ENCODE results near the gene EEF2KMT. TPM values are rescaled to one million over a fixed set of nuclear protein-coding genes. Genes with fewer than 3 reads are reported as not detected.

EEF2KMT gene
- total and polyA plus RNA-seq, 9 of the 15 experiments (the other 6 are each of a cell fraction or from before 2014, with no cell fraction given): 4.2 to 22.7 (median 12.8) TPM

GRCh38 chr16:5056352-5056751 is 41.2 kb downstream of the EEF2KMT start:
- WGBS (ENCODE audit: insufficient coverage, low coverage, missing lambda C conversion rate): 3% methylated on average over 11 of the region's 11 CpGs
- BruUV-seq (replicated peaks): no TSS peak
- Histone ChIP-seq H3K27me3 (ENCODE audit: control insufficient read depth in 2 of 2, insufficient read depth in 2 of 2, low read length in 2 of 2) (peaks cover 12 to 52% of the 10 kb centered on the region in 2 experiments), H3K79me2 (ENCODE audit: control insufficient read depth, insufficient read depth, low read length) (no peaks in the 10 kb centered on the region), H4K20me1 (replicated peaks; ENCODE audit: control insufficient read depth, insufficient read depth, low read length) (no peaks in the 10 kb centered on the region), H3K4me3 (no peak overlapping the region), H3K36me3 (ENCODE audit: control insufficient read depth, insufficient read depth, low read length) (no peaks in the 10 kb centered on the region), H3K4me2 (ENCODE audit: insufficient read depth, low read length) (no peak overlapping the region), H3K4me1 (replicated peaks in 1 of 2; ENCODE audit: control insufficient read depth in 2 of 2, insufficient read depth in 2 of 2, low read length in 2 of 2) (no peaks in the 10 kb centered on the region), H3K27ac (ENCODE audit: extremely low read depth, low read depth, low read length) (no peak overlapping the region), H3K9ac (ENCODE audit: insufficient read depth in 1 of 2, low read depth in 2 of 2, low read length in 2 of 2) (peak overlapping the region in 1 of 2 experiments; percentile 29; a peak in 1 of 4 replicates), H2AFZ (ENCODE audit: low read depth, low read length) (no peak overlapping the region), H3K9me3 (replicated peaks; ENCODE audit: control insufficient read depth, insufficient read depth, low read depth, low read length) (no peaks in the 10 kb centered on the region), H3K9me1 (ENCODE audit: control insufficient read depth, insufficient read depth, low read length) (no peaks in the 10 kb centered on the region)
- intact Hi-C loops (cut with micrococcal nuclease) (no loop called here), in situ Hi-C loops (cut with MboI) (no loop called here)
- ChIA-PET CTCF (ENCODE audit: low intra/inter-chr PET ratio) (interaction anchor here (1.1 kb wide), 1 partner anchor 656 kb away, joined by 3 read pairs; no protein-coding TSS in a partner anchor), POLR2A (interaction anchor here (0.6 to 0.9 kb wide), 6 partner anchors 11 to 1363 kb away, joined by 3 to 4 read pairs (median 3); no protein-coding TSS in a partner anchor)
- peak; percentile 55 for FAIRE-seq
- peak; percentile 97 for ATAC-seq
- DNase-seq (ENCODE audit: extremely low read depth in 1 of 4, low spot score in 3 of 4): peak; percentile 62 to 73 (median 64)
- no peak for TF ChIP-seq PCBP1 (IDR thresholded peaks at IDR 0.05; ENCODE audit: low read depth, low read length, poor library complexity, severe bottlenecking)
- TF ChIP-seq MCM7 (IDR thresholded peaks at IDR 0.05): no peak
- TF ChIP-seq REST (IDR thresholded peaks at IDR 0.05; ENCODE audit: borderline replicate concordance): peak; percentile 57; the same call in 1 of the 2 replicates
- TF ChIP-seq REST (CRISPR knock-in tag; IDR thresholded peaks at IDR 0.05; ENCODE audit: low read depth): no peak
- TF ChIP-seq STAG1 (CRISPR knock-in tag; IDR thresholded peaks at IDR 0.05; ENCODE audit: borderline replicate concordance): peak; percentile 24; the same call in 1 of the 2 replicates
- TF ChIP-seq RAD21 (CRISPR knock-in tag; conservative IDR thresholded peaks at IDR 0.05 in 1 of 2, IDR thresholded peaks at IDR 0.05 in 1 of 2): peak; percentile 56 to 75
- peak; percentile 30; the same call in 1 of the 2 replicates for TF ChIP-seq NFE2 (IDR thresholded peaks at IDR 0.05; ENCODE audit: low read depth)
- TF ChIP-seq, protein P1, sequence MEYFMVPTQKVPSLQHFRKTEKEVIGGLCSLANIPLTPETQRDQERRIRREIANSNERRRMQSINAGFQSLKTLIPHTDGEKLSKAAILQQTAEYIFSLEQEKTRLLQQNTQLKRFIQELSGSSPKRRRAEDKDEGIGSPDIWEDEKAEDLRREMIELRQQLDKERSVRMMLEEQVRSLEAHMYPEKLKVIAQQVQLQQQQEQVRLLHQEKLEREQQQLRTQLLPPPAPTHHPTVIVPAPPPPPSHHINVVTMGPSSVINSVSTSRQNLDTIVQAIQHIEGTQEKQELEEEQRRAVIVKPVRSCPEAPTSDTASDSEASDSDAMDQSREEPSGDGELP (CRISPR knock-in tag; IDR thresholded peaks at IDR 0.05; ENCODE audit: borderline replicate concordance): peak; percentile 63; the same call in 1 of the 2 replicates
- TF ChIP-seq, protein P2, sequence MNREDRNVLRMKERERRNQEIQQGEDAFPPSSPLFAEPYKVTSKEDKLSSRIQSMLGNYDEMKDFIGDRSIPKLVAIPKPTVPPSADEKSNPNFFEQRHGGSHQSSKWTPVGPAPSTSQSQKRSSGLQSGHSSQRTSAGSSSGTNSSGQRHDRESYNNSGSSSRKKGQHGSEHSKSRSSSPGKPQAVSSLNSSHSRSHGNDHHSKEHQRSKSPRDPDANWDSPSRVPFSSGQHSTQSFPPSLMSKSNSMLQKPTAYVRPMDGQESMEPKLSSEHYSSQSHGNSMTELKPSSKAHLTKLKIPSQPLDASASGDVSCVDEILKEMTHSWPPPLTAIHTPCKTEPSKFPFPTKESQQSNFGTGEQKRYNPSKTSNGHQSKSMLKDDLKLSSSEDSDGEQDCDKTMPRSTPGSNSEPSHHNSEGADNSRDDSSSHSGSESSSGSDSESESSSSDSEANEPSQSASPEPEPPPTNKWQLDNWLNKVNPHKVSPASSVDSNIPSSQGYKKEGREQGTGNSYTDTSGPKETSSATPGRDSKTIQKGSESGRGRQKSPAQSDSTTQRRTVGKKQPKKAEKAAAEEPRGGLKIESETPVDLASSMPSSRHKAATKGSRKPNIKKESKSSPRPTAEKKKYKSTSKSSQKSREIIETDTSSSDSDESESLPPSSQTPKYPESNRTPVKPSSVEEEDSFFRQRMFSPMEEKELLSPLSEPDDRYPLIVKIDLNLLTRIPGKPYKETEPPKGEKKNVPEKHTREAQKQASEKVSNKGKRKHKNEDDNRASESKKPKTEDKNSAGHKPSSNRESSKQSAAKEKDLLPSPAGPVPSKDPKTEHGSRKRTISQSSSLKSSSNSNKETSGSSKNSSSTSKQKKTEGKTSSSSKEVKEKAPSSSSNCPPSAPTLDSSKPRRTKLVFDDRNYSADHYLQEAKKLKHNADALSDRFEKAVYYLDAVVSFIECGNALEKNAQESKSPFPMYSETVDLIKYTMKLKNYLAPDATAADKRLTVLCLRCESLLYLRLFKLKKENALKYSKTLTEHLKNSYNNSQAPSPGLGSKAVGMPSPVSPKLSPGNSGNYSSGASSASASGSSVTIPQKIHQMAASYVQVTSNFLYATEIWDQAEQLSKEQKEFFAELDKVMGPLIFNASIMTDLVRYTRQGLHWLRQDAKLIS (CRISPR knock-in tag; IDR thresholded peaks at IDR 0.05): no peak

Measured in K562 (cell line).